ENCODE results near the gene PLK2. TPM values are rescaled to one million over a fixed set of nuclear protein-coding genes. Genes with fewer than 3 reads are reported as not detected.

The PLK2 gene
- total RNA-seq, 5 donors from 2014 or later (not counting 1 experiment from before 2014, with no cell fraction given): 5.9 to 32.1 (median 10.3) TPM

GRCh38 chr5:58482536-58482935, 22.6 kb upstream of the PLK2 start:
- CTCF ChIA-PET: no interaction called here
- Histone ChIP-seq H3K4me1 (ENCODE audit: control insufficient read depth in 1 of 2, extremely low read depth in 1 of 2, insufficient read depth in 2 of 2, low read length in 2 of 2) (no peaks in the 10 kb centered on the region), H3K27ac (ENCODE audit: low read length) (no peak overlapping the region), H3K4me3 (ENCODE audit: control insufficient read depth in 1 of 2, extremely low read depth in 1 of 2, low read length in 1 of 2) (no peak overlapping the region), H3K9me3 (no peaks in the 10 kb centered on the region), H3K36me3 (ENCODE audit: control insufficient read depth in 2 of 2, extremely low read depth in 1 of 2, insufficient read depth in 1 of 2, low read length in 1 of 2) (no peaks in the 10 kb centered on the region), H3K27me3 (replicated peaks in 1 of 2; ENCODE audit: control insufficient read depth in 2 of 2, extremely low read depth in 1 of 2, insufficient read depth in 2 of 2, low read length in 1 of 2) (no peaks in the 10 kb centered on the region)
- H3K27me3 Mint-ChIP-seq: peaks cover 0 to 4% of the 10 kb centered on the region in 2 donors
- ATAC-seq (replicated peaks in 1 of 4) (no peak), DNase-seq (no peak)
- no peak overlapping the region for H3K4me3 Mint-ChIP-seq
- H3K4me1 Mint-ChIP-seq: no peaks in the 10 kb centered on the region
- POLR2A ChIA-PET: no interaction called here
- no peak overlapping the region for H3K27ac Mint-ChIP-seq
- no peaks in the 10 kb centered on the region for H3K36me3 Mint-ChIP-seq
- no peaks in the 10 kb centered on the region for H3K9me3 Mint-ChIP-seq
- 100% methylated on average over 1 of the region's 1 CpG for WGBS (ENCODE audit: insufficient coverage)

- ChIA-PET POLR2A (no interaction called here), CTCF (no interaction called here)
- H3K27me3 ChIP-seq (replicated peaks in 1 of 2; ENCODE audit: control insufficient read depth in 2 of 2, extremely low read depth in 1 of 2, insufficient read depth in 2 of 2, low read length in 1 of 2): no peaks in the 10 kb centered on the region
- DNase-seq (no peak), ATAC-seq (replicated peaks in 1 of 4) (no peak)
- H3K27ac Mint-ChIP-seq: no peak overlapping the region
- H3K9me3 ChIP-seq: no peaks in the 10 kb centered on the region
- no peaks in the 10 kb centered on the region for H3K4me1 Mint-ChIP-seq
- 79% methylated on average over 6 of the region's 6 CpGs for WGBS (ENCODE audit: insufficient coverage)
- H3K4me3 Mint-ChIP-seq: no peak overlapping the region
- no peak overlapping the region for H3K27ac ChIP-seq (ENCODE audit: low read length)
- no peak overlapping the region for H3K4me3 ChIP-seq (ENCODE audit: control insufficient read depth in 1 of 2, extremely low read depth in 1 of 2, low read length in 1 of 2)
- no peaks in the 10 kb centered on the region for H3K36me3 Mint-ChIP-seq
- H3K9me3 Mint-ChIP-seq: no peaks in the 10 kb centered on the region
- peaks cover 0 to 4% of the 10 kb centered on the region in 2 donors for H3K27me3 Mint-ChIP-seq
- no peaks in the 10 kb centered on the region for H3K4me1 ChIP-seq (ENCODE audit: control insufficient read depth in 1 of 2, extremely low read depth in 1 of 2, insufficient read depth in 2 of 2, low read length in 2 of 2)
- no peaks in the 10 kb centered on the region for H3K36me3 ChIP-seq (ENCODE audit: control insufficient read depth in 2 of 2, extremely low read depth in 1 of 2, insufficient read depth in 1 of 2, low read length in 1 of 2)
Observed at GRCh38 chr5:58481828-58482227, 21.9 kb upstream of the PLK2 start.

DNA sequence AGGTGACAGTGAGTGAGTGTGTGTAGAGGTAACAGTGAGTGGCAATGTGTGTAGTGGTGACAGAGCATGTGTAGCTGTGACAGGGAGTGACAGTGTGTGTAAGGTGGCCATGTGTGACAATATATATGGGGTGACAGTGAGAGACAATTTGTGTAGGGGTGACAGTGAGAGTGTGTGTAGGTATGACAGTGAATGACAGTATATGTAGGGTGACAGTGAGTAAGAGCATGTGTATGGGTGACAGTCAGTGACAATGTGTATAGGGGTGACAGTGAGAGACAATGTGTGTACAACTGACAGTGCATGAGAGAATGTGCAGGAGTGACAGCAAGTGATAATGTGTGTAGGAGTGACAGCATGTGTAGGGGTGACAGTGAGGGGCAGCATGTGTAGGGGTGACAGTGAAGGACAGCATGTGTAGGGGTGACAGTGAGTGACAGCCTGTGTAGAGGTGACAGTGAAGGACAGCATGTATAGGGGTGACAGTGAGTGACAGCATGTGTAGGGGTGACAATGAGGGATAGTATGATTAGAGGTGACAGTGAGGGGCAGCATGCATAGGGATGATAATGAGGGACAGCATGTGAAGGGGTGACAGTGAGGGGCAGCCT, 21.3 kb upstream of the PLK2 start:
- no peaks in the 10 kb centered on the region for H3K9me3 Mint-ChIP-seq
- H3K4me1 Mint-ChIP-seq: no peaks in the 10 kb centered on the region
- Histone ChIP-seq H3K9me3 (no peaks in the 10 kb centered on the region), H3K36me3 (ENCODE audit: control insufficient read depth in 2 of 2, extremely low read depth in 1 of 2, insufficient read depth in 1 of 2, low read length in 1 of 2) (no peaks in the 10 kb centered on the region), H3K27ac (ENCODE audit: low read length) (no peak overlapping the region), H3K4me1 (ENCODE audit: control insufficient read depth in 1 of 2, extremely low read depth in 1 of 2, insufficient read depth in 2 of 2, low read length in 2 of 2) (no peaks in the 10 kb centered on the region), H3K4me3 (ENCODE audit: control insufficient read depth in 1 of 2, extremely low read depth in 1 of 2, low read length in 1 of 2) (no peak overlapping the region), H3K27me3 (replicated peaks in 1 of 2; ENCODE audit: control insufficient read depth in 2 of 2, extremely low read depth in 1 of 2, insufficient read depth in 2 of 2, low read length in 1 of 2) (no peaks in the 10 kb centered on the region)
- POLR2A ChIA-PET: no interaction called here
- DNase-seq: no peak
- H3K4me3 Mint-ChIP-seq: no peak overlapping the region
- no peaks in the 10 kb centered on the region for H3K36me3 Mint-ChIP-seq
- H3K27ac Mint-ChIP-seq: no peak overlapping the region
- peaks cover 0 to 4% of the 10 kb centered on the region in 2 donors for H3K27me3 Mint-ChIP-seq
- ATAC-seq (replicated peaks in 1 of 4): no peak
- CTCF ChIA-PET: no interaction called here

GRCh38 chr5:58477760-58478376, 18.0 kb upstream of the PLK2 start:
- Histone ChIP-seq H3K27ac (ENCODE audit: low read length) (no peak overlapping the region), H3K4me1 (ENCODE audit: control insufficient read depth in 1 of 2, extremely low read depth in 1 of 2, insufficient read depth in 2 of 2, low read length in 2 of 2) (no peaks in the 10 kb centered on the region), H3K4me3 (ENCODE audit: control insufficient read depth in 1 of 2, extremely low read depth in 1 of 2, low read length in 1 of 2) (no peak overlapping the region), H3K36me3 (ENCODE audit: control insufficient read depth in 2 of 2, extremely low read depth in 1 of 2, insufficient read depth in 1 of 2, low read length in 1 of 2) (no peaks in the 10 kb centered on the region), H3K27me3 (replicated peaks in 1 of 2; ENCODE audit: control insufficient read depth in 2 of 2, extremely low read depth in 1 of 2, insufficient read depth in 2 of 2, low read length in 1 of 2) (peaks cover 0 to 2% of the 10 kb centered on the region in 2 experiments), H3K9me3 (no peaks in the 10 kb centered on the region)
- Mint-ChIP-seq H3K36me3 (no peaks in the 10 kb centered on the region), H3K9me3 (peaks cover 0 to 14% (median 5%) of the 10 kb centered on the region in 3 donors), H3K27me3 (peaks cover 0 to 6% of the 10 kb centered on the region in 2 donors), H3K4me3 (no peak overlapping the region), H3K4me1 (no peaks in the 10 kb centered on the region), H3K27ac (no peak overlapping the region)
- no peak for ATAC-seq (replicated peaks in 1 of 4)
- DNase-seq: no peak
- WGBS (ENCODE audit: insufficient coverage): no CpG with 5 or more reads among the region's 1 CpG
- ChIA-PET CTCF (interaction anchor here (0.6 to 0.8 kb wide), 2 partner anchors 13 to 1793 kb away, joined by 5 read pairs; no protein-coding TSS in a partner anchor), POLR2A (no interaction called here)

GRCh38 chr5:58475404-58475803, 15.5 kb upstream of the PLK2 start:
- POLR2A ChIA-PET: no interaction called here
- Mint-ChIP-seq H3K4me1 (no peaks in the 10 kb centered on the region), H3K9me3 (peaks cover 0 to 14% (median 5%) of the 10 kb centered on the region in 3 donors), H3K27ac (no peak overlapping the region), H3K36me3 (no peaks in the 10 kb centered on the region), H3K4me3 (no peak overlapping the region), H3K27me3 (peaks cover 0 to 6% of the 10 kb centered on the region in 2 donors)
- Histone ChIP-seq H3K27me3 (replicated peaks in 1 of 2; ENCODE audit: control insufficient read depth in 2 of 2, extremely low read depth in 1 of 2, insufficient read depth in 2 of 2, low read length in 1 of 2) (peaks cover 0 to 4% of the 10 kb centered on the region in 2 experiments), H3K9me3 (no peaks in the 10 kb centered on the region), H3K4me1 (ENCODE audit: control insufficient read depth in 1 of 2, extremely low read depth in 1 of 2, insufficient read depth in 2 of 2, low read length in 2 of 2) (no peaks in the 10 kb centered on the region), H3K36me3 (ENCODE audit: control insufficient read depth in 2 of 2, extremely low read depth in 1 of 2, insufficient read depth in 1 of 2, low read length in 1 of 2) (no peaks in the 10 kb centered on the region), H3K4me3 (ENCODE audit: control insufficient read depth in 1 of 2, extremely low read depth in 1 of 2, low read length in 1 of 2) (no peak overlapping the region), H3K27ac (ENCODE audit: low read length) (no peak overlapping the region)
- no peak for ATAC-seq (replicated peaks in 1 of 4)
- WGBS (ENCODE audit: insufficient coverage): 47% methylated on average over 2 of the region's 3 CpGs
- no peak for DNase-seq
- CTCF ChIA-PET: no interaction called here

- Histone ChIP-seq H3K27me3 (replicated peaks in 1 of 2; ENCODE audit: control insufficient read depth in 2 of 2, extremely low read depth in 1 of 2, insufficient read depth in 2 of 2, low read length in 1 of 2) (peaks cover 0 to 4% of the 10 kb centered on the region in 2 experiments), H3K4me3 (ENCODE audit: control insufficient read depth in 1 of 2, extremely low read depth in 1 of 2, low read length in 1 of 2) (no peak overlapping the region), H3K4me1 (ENCODE audit: control insufficient read depth in 1 of 2, extremely low read depth in 1 of 2, insufficient read depth in 2 of 2, low read length in 2 of 2) (no peaks in the 10 kb centered on the region), H3K36me3 (ENCODE audit: control insufficient read depth in 2 of 2, extremely low read depth in 1 of 2, insufficient read depth in 1 of 2, low read length in 1 of 2) (no peaks in the 10 kb centered on the region), H3K27ac (ENCODE audit: low read length) (no peak overlapping the region), H3K9me3 (no peaks in the 10 kb centered on the region)
- Mint-ChIP-seq H3K36me3 (no peaks in the 10 kb centered on the region), H3K9me3 (peaks cover 0 to 7% (median 0%) of the 10 kb centered on the region in 3 donors), H3K27me3 (peaks cover 0 to 2% of the 10 kb centered on the region in 2 donors), H3K4me1 (no peaks in the 10 kb centered on the region), H3K27ac (no peak overlapping the region), H3K4me3 (no peak overlapping the region)
- 20% methylated on average over 1 of the region's 2 CpGs for WGBS (ENCODE audit: insufficient coverage)
- no peak for ATAC-seq (replicated peaks in 1 of 4)
- ChIA-PET POLR2A (no interaction called here), CTCF (interaction anchor here in 1 of 2 donors (0.7 kb wide), 1 partner anchor 1333 kb away, joined by 3 read pairs; no protein-coding TSS in a partner anchor)
- no peak for DNase-seq
Observed at GRCh38 chr5:58469896-58470295, 10.0 kb upstream of the PLK2 start.

All from T-cell (primary cell).